NB4 (cell line): Measurements from ENCODE around the gene PIK3R1.

ENCODE experiments used
- CTCF ChIP-seq: IDR thresholded peaks from one replicate; pipeline ENCODE4 v1.5.1; 2012; ENCODE audit warnings: low read depth, low read length
- MAX ChIP-seq: IDR thresholded peaks from 2 replicates; pipeline ENCODE4 v1.6.1; 2011; ENCODE audit warnings: low read depth, low read length
- MYC ChIP-seq: IDR thresholded peaks from 2 replicates; pipeline ENCODE4 v1.6.1; 2011; ENCODE audit warnings: low read depth, low read length
- POLR2A ChIP-seq: IDR thresholded peaks from 2 replicates; pipeline ENCODE4 v1.6.1; 2011; ENCODE audit warnings: mild to moderate bottlenecking; ENCODE audit not compliant: insufficient read length; ENCODE audit errors: extremely low read depth

GRCh38 chr5:68297656-68298055, 82.1 kb downstream of the PIK3R1 start:
- TF ChIP-seq POLR2A (no peak), MYC (no peak), MAX (no peak), CTCF (no peak)
